Measurements from ENCODE around the gene FAM186B. TPM values are rescaled to one million over a fixed set of nuclear protein-coding genes. Genes with fewer than 3 reads are reported as not detected.

Gene FAM186B
- total RNA-seq, 6 experiments from 2014 or later, result 0.24 to 1.4 (median 0.71) TPM

DNA sequence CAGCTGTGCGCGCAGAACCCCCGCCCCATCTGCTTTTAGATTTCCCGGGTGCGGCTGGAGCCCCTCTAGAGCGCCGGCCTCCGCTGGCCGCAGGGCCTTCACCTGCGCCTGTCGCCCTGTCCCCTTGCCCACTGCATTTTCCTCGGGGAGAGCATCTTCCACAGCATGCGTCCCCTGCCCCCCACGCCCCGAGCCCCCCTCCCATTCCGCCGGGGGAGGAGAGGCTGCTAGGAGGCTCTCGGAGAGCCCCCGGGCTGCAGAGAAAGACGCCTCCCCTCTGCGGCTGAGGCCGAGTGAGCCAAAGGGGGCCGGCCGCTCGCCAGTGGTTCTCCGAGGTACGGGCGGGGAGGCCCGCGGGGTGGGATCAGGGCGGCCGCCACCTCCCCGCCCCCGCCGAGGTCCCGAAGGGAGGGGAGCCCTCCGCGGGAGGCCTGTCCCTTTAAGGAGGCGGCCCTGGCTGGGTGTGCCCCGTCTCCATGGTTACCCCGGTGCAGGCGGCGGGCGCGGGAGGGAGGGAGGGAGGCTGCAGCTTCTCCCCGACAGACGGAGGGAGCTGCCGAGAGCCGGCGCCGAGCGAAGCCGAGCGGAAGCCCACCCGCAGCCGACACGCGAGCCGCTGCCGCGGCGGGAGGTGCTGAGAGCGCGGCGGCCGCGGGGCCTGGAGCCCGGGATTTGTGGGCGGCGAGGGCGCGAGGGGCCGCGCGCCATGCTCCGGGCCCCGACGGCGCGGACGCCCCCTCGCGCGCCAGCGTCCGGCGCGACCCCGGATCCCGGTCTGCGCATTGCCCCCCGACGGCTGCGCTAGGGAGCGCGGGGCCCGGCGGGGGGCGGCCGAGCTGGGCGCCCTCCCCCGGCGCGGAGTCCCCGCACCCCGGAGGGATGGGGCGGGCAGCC lies 66.7 kb downstream of the FAM186B start, which contains the start of gene KCNH3:
Gene KCNH3, plus strand, starts transcription at position 521 of the 894 bp plus-strand sequence. CDS start 387 bp downstream, outside the sequence.
- Histone ChIP-seq H3K27me3 (peaks cover 0 to 11% of the 10 kb centered on the region in 2 donors), H3K9me3 (no peaks in the 10 kb centered on the region), H3K4me3 (peak within 1 kb of the TSS; percentile 27 to 44 (median 33)), H3K36me3 (no peaks in the 10 kb centered on the region), H3K4me1 (peaks cover 0 to 15% (median 0%) of the 10 kb centered on the region in 4 donors), H3K27ac (no peak within 1 kb of the TSS)
- TF ChIP-seq CTCF (IDR thresholded peaks at IDR 0.05) (no peak), POLR2A (IDR thresholded peaks at IDR 0.05) (no peak)
- ATAC-seq (peak; percentile 75 to 84 (median 81)), DNase-seq (peak; percentile 81 to 84 (median 83))
- WGBS (ENCODE audit: insufficient coverage, low coverage, low lambda C conversion rate, missing lambda C conversion rate), result 0% methylated on average over 1 of the region's 107 CpGs
- intact Hi-C loops (cut with DNase I), result no loop called here

GRCh38 chr12:49537752-49538509 lies 67.5 kb downstream of the FAM186B start:
- no peak overlapping the region for H3K27ac ChIP-seq
- intact Hi-C loops (cut with DNase I), result no loop called here
- no peaks in the 10 kb centered on the region for H3K9me3 ChIP-seq
- ATAC-seq (peak in 3 of 4 donors; percentile 10 to 22 (median 12)), DNase-seq (no peak)
- TF ChIP-seq POLR2A (IDR thresholded peaks at IDR 0.05) (no peak), CTCF (IDR thresholded peaks at IDR 0.05) (no peak)
- H3K27me3 ChIP-seq, result peaks cover 0 to 11% of the 10 kb centered on the region in 2 donors
- peaks cover 0 to 15% (median 0%) of the 10 kb centered on the region in 4 donors for H3K4me1 ChIP-seq
- no peaks in the 10 kb centered on the region for H3K36me3 ChIP-seq
- 0% methylated on average over 3 of the region's 61 CpGs for WGBS (ENCODE audit: insufficient coverage, low coverage, low lambda C conversion rate, missing lambda C conversion rate)
- H3K4me3 ChIP-seq, result peak overlapping the region; percentile 27 to 44 (median 33)

Small RNA genes lying within 50 kb of the gene (small RNA-seq; reads per million reads assigned to genes)
- gene HIGD1AP9 (0 reads per million in 2 experiments), gene POLR2KP1 (0 reads per million in 2 experiments), gene RNU6-834P (0 reads per million in 2 experiments)

Other genes starting within 250 kb of the FAM186B start
- gene SPATS2, start 238.2 kb downstream of the FAM186B start, total RNA-seq, result 1 to 10 TPM; 3.2 to 6.1 (median 4.4) TPM
- gene KCNH3, start 66.6 kb downstream of the FAM186B start, total RNA-seq, result under 1 TPM in 3 of 6 experiments, not detected in 3; 0.09 to 0.25 (median 0.16) TPM
- gene MCRS1, start 37.5 kb downstream of the FAM186B start, total RNA-seq, result 10 to 100 TPM; 16.0 to 23.0 (median 20.4) TPM
- gene PRPF40B, start 17.9 kb upstream of the FAM186B start, total RNA-seq, result 1 to 10 TPM; 4.7 to 8.2 (median 6.3) TPM
- gene FMNL3, start 101.8 kb upstream of the FAM186B start, total RNA-seq, result 1 to 10 TPM; 2.1 to 4.9 (median 2.9) TPM
- gene TMBIM6, start 135.9 kb upstream of the FAM186B start, total RNA-seq, result 1,000 to 10,000 TPM in 3 of 6 experiments, 100 to 1,000 TPM in 3; 538 to 1,268 (median 937) TPM
- 1 to 10 TPM; 7.0 to 8.8 (median 7.9) TPM for gene NCKAP5L, start 222.8 kb upstream of the FAM186B start, total RNA-seq
- 1 to 10 TPM; 1.6 to 3.6 (median 2.6) TPM for gene BCDIN3D, start 237.5 kb upstream of the FAM186B start, total RNA-seq

Data from right lobe of liver (tissue), 6 donors.